ENCODE data around the gene FBN2.

Gene FBN2

DNA sequence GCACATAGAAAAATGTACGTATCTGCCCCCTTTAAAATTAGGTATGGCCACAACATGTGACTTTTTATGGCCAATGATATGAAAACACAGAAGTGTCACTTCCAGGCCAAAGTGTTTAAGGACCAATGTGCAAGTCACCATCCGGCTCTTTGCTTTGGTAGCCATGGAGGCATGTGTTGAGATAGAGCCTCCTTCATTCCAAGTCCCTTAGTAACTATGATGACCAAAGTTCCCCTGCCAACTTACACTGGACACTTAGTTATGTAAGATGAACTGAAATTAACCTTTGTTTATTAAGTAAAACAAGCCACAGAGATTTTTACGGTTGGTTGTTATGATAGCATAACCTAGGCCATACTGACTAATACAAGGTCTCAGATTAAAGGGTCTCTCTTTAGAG, 51.0 kb downstream of the FBN2 start:
- Histone ChIP-seq H3K27ac (no peak overlapping the region), H3K9me3 (ENCODE audit: severe bottlenecking) (no peaks in the 10 kb centered on the region), H3K4me3 (ENCODE audit: low read depth, low read length) (no peak overlapping the region), H3K27me3 (ENCODE audit: insufficient read depth, low read depth, severe bottlenecking) (no peaks in the 10 kb centered on the region), H3K36me3 (no peaks in the 10 kb centered on the region)
- DNase-seq, result no peak
- TF ChIP-seq, protein P1, sequence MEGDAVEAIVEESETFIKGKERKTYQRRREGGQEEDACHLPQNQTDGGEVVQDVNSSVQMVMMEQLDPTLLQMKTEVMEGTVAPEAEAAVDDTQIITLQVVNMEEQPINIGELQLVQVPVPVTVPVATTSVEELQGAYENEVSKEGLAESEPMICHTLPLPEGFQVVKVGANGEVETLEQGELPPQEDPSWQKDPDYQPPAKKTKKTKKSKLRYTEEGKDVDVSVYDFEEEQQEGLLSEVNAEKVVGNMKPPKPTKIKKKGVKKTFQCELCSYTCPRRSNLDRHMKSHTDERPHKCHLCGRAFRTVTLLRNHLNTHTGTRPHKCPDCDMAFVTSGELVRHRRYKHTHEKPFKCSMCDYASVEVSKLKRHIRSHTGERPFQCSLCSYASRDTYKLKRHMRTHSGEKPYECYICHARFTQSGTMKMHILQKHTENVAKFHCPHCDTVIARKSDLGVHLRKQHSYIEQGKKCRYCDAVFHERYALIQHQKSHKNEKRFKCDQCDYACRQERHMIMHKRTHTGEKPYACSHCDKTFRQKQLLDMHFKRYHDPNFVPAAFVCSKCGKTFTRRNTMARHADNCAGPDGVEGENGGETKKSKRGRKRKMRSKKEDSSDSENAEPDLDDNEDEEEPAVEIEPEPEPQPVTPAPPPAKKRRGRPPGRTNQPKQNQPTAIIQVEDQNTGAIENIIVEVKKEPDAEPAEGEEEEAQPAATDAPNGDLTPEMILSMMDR (IDR thresholded peaks at IDR 0.05; ENCODE audit: low read depth, low read length), result no peak

GRCh38 chr5:128483738-128484137, 54.3 kb downstream of the FBN2 start:
- Histone ChIP-seq H3K36me3 (no peaks in the 10 kb centered on the region), H3K9me3 (ENCODE audit: severe bottlenecking) (no peaks in the 10 kb centered on the region), H3K4me3 (ENCODE audit: low read depth, low read length) (no peak overlapping the region), H3K27ac (no peak overlapping the region), H3K27me3 (ENCODE audit: insufficient read depth, low read depth, severe bottlenecking) (no peaks in the 10 kb centered on the region)
- no peak for DNase-seq
- TF ChIP-seq, protein P1 (IDR thresholded peaks at IDR 0.05; ENCODE audit: low read depth, low read length), result no peak

DNA sequence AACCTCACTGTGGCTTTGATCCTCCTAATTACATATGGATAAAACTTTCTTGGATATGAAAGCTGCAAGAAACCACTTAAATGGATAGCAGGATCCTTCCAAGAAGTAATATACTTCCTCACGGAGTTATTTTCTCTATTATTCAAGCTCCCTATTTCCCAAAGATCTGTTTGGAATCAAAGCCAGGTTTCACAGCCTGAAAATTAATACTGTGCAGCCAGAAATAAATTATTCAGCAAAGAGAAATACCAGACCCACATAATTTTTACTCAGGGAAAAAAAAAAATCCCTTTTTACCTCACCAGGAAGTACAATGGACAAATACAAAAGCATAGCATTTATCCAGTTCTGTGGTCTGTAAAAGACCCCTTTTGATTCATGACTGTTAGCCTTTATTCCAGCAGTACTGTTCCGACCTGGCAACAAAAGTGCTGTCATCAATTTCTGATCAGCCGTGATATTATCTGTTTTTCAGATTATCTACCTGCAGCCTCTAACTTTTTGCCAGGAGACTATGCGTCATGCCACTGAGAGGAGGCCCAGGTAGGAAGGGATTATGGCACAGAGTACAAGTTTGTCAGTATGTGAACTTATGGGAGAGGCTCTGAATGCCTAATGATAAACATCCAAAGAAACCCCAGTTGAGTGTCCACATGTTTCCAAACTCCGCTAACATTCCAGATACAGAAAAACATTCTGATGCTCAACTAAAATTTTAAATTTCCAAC, 57.0 kb downstream of the FBN2 start:
- Histone ChIP-seq H3K36me3 (no peaks in the 10 kb centered on the region), H3K9me3 (ENCODE audit: severe bottlenecking) (no peaks in the 10 kb centered on the region), H3K4me3 (ENCODE audit: low read depth, low read length) (no peak overlapping the region), H3K27ac (no peak overlapping the region), H3K27me3 (ENCODE audit: insufficient read depth, low read depth, severe bottlenecking) (no peaks in the 10 kb centered on the region)
- no peak for DNase-seq
- TF ChIP-seq, protein P1 (IDR thresholded peaks at IDR 0.05; ENCODE audit: low read depth, low read length), result no peak

- TF ChIP-seq, protein P1 (IDR thresholded peaks at IDR 0.05; ENCODE audit: low read depth, low read length), result no peak
- DNase-seq, result no peak
Measured at GRCh38 chr5:128480158-128480557, 57.9 kb downstream of the FBN2 start.

GRCh38 chr5:128478386-128479368, 59.4 kb downstream of the FBN2 start:
- DNase-seq, result no peak
- Histone ChIP-seq H3K36me3 (no peaks in the 10 kb centered on the region), H3K4me3 (ENCODE audit: low read depth, low read length) (no peak overlapping the region), H3K9me3 (ENCODE audit: severe bottlenecking) (no peaks in the 10 kb centered on the region), H3K27ac (no peak overlapping the region), H3K27me3 (ENCODE audit: insufficient read depth, low read depth, severe bottlenecking) (no peaks in the 10 kb centered on the region)
- TF ChIP-seq, protein P1 (IDR thresholded peaks at IDR 0.05; ENCODE audit: low read depth, low read length), result no peak

More at GRCh38 chr5:128480158-128480557, 57.9 kb downstream of the FBN2 start:
- H3K36me3 ChIP-seq, result no peaks in the 10 kb centered on the region
- H3K9me3 ChIP-seq (ENCODE audit: severe bottlenecking), result no peaks in the 10 kb centered on the region
- no peaks in the 10 kb centered on the region for H3K27me3 ChIP-seq (ENCODE audit: insufficient read depth, low read depth, severe bottlenecking)
- no peak overlapping the region for H3K4me3 ChIP-seq (ENCODE audit: low read depth, low read length)
- H3K27ac ChIP-seq, result no peak overlapping the region

Data from WERI-Rb-1 (cell line).